ENCODE data around the gene MEIS2. TPM values are rescaled to one million over a fixed set of nuclear protein-coding genes. Genes with fewer than 3 reads are reported as not detected.

Gene MEIS2
- total RNA-seq, 1 experiment from 2014 or later, result 17.5 TPM

DNA sequence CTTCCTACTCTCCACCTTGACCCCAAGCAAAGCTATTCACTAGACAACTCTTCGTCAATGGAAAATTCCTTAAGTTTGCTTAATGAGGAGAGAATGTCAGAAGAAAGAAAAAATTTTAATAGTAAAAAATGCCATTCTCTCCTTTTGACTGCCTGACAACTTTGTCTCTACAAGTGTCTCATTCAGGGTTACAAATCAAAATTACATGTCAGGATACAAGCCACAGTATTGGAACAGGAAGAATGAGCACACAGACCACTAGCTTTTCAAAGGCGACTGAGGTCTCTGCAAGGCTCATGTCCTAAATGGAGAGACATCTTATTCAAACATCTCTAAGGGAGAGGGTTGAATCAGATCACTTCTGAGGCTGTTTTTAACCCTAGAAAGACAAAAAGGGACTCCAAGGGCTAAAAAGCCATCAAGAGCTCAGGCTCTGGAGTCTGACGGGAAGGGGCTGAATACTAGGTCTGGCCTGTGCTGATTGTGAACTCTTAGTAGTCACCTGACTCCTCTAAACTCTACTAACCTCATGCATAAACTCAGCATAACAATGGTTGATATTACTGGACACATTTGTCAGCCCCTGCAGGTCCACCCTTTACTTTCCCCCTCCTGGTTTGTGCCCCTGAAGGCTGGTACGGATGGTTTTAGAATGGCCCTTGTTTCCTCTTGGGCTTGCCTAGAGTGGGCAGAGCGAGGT is 12.8 kb upstream of the MEIS2 start:
- TF ChIP-seq EZH2phosphoT487 (IDR thresholded peaks at IDR 0.05; ENCODE audit: borderline replicate concordance, low read length) (no peak), EZH2 (IDR thresholded peaks at IDR 0.05; ENCODE audit: low read length, unreplicated experiment) (no peak)
- TF ChIP-seq, protein P1, sequence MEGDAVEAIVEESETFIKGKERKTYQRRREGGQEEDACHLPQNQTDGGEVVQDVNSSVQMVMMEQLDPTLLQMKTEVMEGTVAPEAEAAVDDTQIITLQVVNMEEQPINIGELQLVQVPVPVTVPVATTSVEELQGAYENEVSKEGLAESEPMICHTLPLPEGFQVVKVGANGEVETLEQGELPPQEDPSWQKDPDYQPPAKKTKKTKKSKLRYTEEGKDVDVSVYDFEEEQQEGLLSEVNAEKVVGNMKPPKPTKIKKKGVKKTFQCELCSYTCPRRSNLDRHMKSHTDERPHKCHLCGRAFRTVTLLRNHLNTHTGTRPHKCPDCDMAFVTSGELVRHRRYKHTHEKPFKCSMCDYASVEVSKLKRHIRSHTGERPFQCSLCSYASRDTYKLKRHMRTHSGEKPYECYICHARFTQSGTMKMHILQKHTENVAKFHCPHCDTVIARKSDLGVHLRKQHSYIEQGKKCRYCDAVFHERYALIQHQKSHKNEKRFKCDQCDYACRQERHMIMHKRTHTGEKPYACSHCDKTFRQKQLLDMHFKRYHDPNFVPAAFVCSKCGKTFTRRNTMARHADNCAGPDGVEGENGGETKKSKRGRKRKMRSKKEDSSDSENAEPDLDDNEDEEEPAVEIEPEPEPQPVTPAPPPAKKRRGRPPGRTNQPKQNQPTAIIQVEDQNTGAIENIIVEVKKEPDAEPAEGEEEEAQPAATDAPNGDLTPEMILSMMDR (conservative IDR thresholded peaks at IDR 0.05; ENCODE audit: low read depth, low read length), result no peak
- no peaks in the 10 kb centered on the region for H3K9me2 ChIP-seq (replicated peaks; ENCODE audit: low read length)
- H3K27me3 ChIP-seq (ENCODE audit: low read length), result no peaks in the 10 kb centered on the region
- POLR2A ChIA-PET (ENCODE audit: unreplicated experiment), result no interaction called here
- H3K79me2 ChIP-seq (ENCODE audit: low read length), result no peaks in the 10 kb centered on the region
- H2AFZ ChIP-seq (ENCODE audit: low read length), result no peak overlapping the region
- no peaks in the 10 kb centered on the region for H3F3A ChIP-seq (ENCODE audit: low read length, unreplicated experiment)
- CTCF ChIA-PET, result no interaction called here
- BruUV-seq (replicated peaks), result no TSS peak
- DNase-seq (no peak), ATAC-seq (no peak)
- H3K9ac ChIP-seq (ENCODE audit: low read length), result no peak overlapping the region
- no peaks in the 10 kb centered on the region for H3K4me1 ChIP-seq (ENCODE audit: insufficient read depth, low read length)
- H4K20me1 ChIP-seq (ENCODE audit: low read length), result no peaks in the 10 kb centered on the region
- intact Hi-C loops (cut with micrococcal nuclease), result no loop called here
- H3K4me2 ChIP-seq (ENCODE audit: low read length), result no peak overlapping the region
- H3K9me3 ChIP-seq (ENCODE audit: low read length), result no peaks in the 10 kb centered on the region
- no peak overlapping the region for H3K4me3 ChIP-seq (ENCODE audit: low read length)
- no peak overlapping the region for H3K27ac ChIP-seq (ENCODE audit: low read length)
- H3K36me3 ChIP-seq (ENCODE audit: low read depth, low read length), result no peaks in the 10 kb centered on the region

DNA sequence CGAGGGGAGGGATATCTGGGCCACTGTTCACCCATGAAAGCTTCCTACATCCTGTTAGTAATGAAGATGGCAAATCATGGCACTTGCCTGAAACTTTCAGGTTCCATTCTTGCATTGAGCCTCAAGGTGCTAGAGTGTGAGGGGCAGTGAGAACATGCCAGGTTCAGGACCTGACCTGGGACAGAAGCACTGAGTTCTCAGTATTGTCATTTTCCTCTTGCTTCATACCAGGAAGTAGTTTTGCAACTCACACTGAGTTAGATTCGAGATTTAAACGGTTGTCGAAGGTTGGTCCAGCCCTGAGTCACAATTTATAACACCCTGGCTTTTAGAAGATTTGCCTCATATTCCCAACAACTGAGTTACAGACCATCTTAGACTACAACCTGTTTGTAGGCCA is 11.8 kb upstream of the MEIS2 start:
- CTCF ChIA-PET, result no interaction called here
- H2AFZ ChIP-seq (ENCODE audit: low read length), result no peak overlapping the region

DNA sequence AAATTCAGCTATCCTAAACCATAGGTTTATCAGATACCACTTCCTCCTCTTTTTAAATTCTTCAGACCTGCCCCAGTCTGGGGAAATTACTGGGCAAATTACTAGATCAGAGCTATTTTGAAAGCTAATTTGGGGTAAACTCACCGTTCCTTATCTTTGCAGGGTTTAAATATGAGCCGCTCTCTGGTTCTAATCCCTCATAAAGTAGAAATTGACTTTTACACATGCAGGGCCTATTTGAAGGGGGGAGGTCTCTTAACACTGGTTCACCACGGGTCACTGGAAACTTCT is 11.0 kb upstream of the MEIS2 start:
- BruUV-seq (replicated peaks), result no TSS peak
- Histone ChIP-seq H3K79me2 (ENCODE audit: low read length) (no peaks in the 10 kb centered on the region), H4K20me1 (ENCODE audit: low read length) (no peaks in the 10 kb centered on the region), H3K9ac (ENCODE audit: low read length) (no peak overlapping the region), H3K27me3 (ENCODE audit: low read length) (no peaks in the 10 kb centered on the region), H3K27ac (ENCODE audit: low read length) (no peak overlapping the region), H3K9me2 (replicated peaks; ENCODE audit: low read length) (no peaks in the 10 kb centered on the region), H3K4me2 (ENCODE audit: low read length) (no peak overlapping the region), H3K9me3 (ENCODE audit: low read length) (no peaks in the 10 kb centered on the region), H2AFZ (ENCODE audit: low read length) (no peak overlapping the region), H3F3A (ENCODE audit: low read length, unreplicated experiment) (no peaks in the 10 kb centered on the region), H3K4me1 (ENCODE audit: insufficient read depth, low read length) (no peaks in the 10 kb centered on the region), H3K36me3 (ENCODE audit: low read depth, low read length) (no peaks in the 10 kb centered on the region), H3K4me3 (ENCODE audit: low read length) (no peak overlapping the region)
- DNase-seq, result no peak
- no peak for ATAC-seq
- TF ChIP-seq EZH2 (IDR thresholded peaks at IDR 0.05; ENCODE audit: low read length, unreplicated experiment) (no peak), EZH2phosphoT487 (IDR thresholded peaks at IDR 0.05; ENCODE audit: borderline replicate concordance, low read length) (no peak)
- TF ChIP-seq, protein P1 (conservative IDR thresholded peaks at IDR 0.05; ENCODE audit: low read depth, low read length), result no peak
- intact Hi-C loops (cut with micrococcal nuclease), result no loop called here
- POLR2A ChIA-PET (ENCODE audit: unreplicated experiment), result no interaction called here
- CTCF ChIA-PET, result no interaction called here

More for the DNA sequence above, 11.8 kb upstream of the MEIS2 start:
- ATAC-seq, result no peak
- TF ChIP-seq EZH2 (IDR thresholded peaks at IDR 0.05; ENCODE audit: low read length, unreplicated experiment) (no peak), EZH2phosphoT487 (IDR thresholded peaks at IDR 0.05; ENCODE audit: borderline replicate concordance, low read length) (no peak)
- TF ChIP-seq, protein P1 (conservative IDR thresholded peaks at IDR 0.05; ENCODE audit: low read depth, low read length), result no peak
- Histone ChIP-seq H3K36me3 (ENCODE audit: low read depth, low read length) (no peaks in the 10 kb centered on the region), H3K4me3 (ENCODE audit: low read length) (no peak overlapping the region), H3K27ac (ENCODE audit: low read length) (no peak overlapping the region), H3K9ac (ENCODE audit: low read length) (no peak overlapping the region), H3K9me3 (ENCODE audit: low read length) (no peaks in the 10 kb centered on the region), H3F3A (ENCODE audit: low read length, unreplicated experiment) (no peaks in the 10 kb centered on the region), H3K27me3 (ENCODE audit: low read length) (no peaks in the 10 kb centered on the region), H3K4me1 (ENCODE audit: insufficient read depth, low read length) (no peaks in the 10 kb centered on the region), H3K4me2 (ENCODE audit: low read length) (no peak overlapping the region), H3K79me2 (ENCODE audit: low read length) (no peaks in the 10 kb centered on the region), H4K20me1 (ENCODE audit: low read length) (no peaks in the 10 kb centered on the region), H3K9me2 (replicated peaks; ENCODE audit: low read length) (no peaks in the 10 kb centered on the region)
- POLR2A ChIA-PET (ENCODE audit: unreplicated experiment), result no interaction called here
- intact Hi-C loops (cut with micrococcal nuclease), result no loop called here
- no peak for DNase-seq
- no TSS peak for BruUV-seq (replicated peaks)
